K562 (cell line): ENCODE results near the gene ZNF213. TPM values are rescaled to one million over a fixed set of nuclear protein-coding genes. Genes with fewer than 3 reads are reported as not detected.

Experiments used
- ATF1 ChIP-seq, 2 experiments: fragments of 450-650 bp in 1 of 2; IDR thresholded peaks; 2 replicates each; pipeline ENCODE4 v1.6.1; 2016; ENCODE audit warnings: missing compliant biosample characterization in 1 of 2, missing genetic modification characterization in 1 of 2
- BACH1 ChIP-seq: fragments of 200-800 bp; sonication (Bioruptor generic); IDR thresholded peaks from 2 replicates; pipeline ENCODE4 v1.6.1; 2016; ENCODE audit warnings: missing genetic modification characterization, missing compliant biosample characterization
- EGR1 ChIP-seq: fragments of 450-650 bp; conservative IDR thresholded peaks from 2 replicates; pipeline ENCODE4 v1.6.1; 2017; ENCODE audit warnings: mild to moderate bottlenecking
- HCFC1 ChIP-seq: IDR thresholded peaks from 2 replicates; pipeline ENCODE4 v1.6.1; 2012; ENCODE audit warnings: low read depth, low read length, improper control_type of control experiment
- HDAC1 ChIP-seq, 2 experiments: fragments of 450-650 bp; IDR thresholded peaks; 2 replicates each; pipeline ENCODE4 v1.6.1; 2016 to 2017; ENCODE audit warnings: inconsistent platforms in 1 of 2, mild to moderate bottlenecking in 1 of 2, moderate library complexity in 1 of 2
- HINFP ChIP-seq: fragments of 450-650 bp; conservative IDR thresholded peaks from 2 replicates; pipeline ENCODE4 v1.6.1; 2016; ENCODE audit warnings: missing genetic modification characterization, low read depth, mild to moderate bottlenecking, control low read depth, missing compliant biosample characterization
- IFI16 ChIP-seq: fragments of 250-450 bp; sonication (Bioruptor Pico); IDR thresholded peaks from 2 replicates; pipeline ENCODE4 v2.1.2; 2022; ENCODE audit warnings: mild to moderate bottlenecking, inconsistent platforms
- MTA1 ChIP-seq: fragments of 450-650 bp; IDR thresholded peaks from 2 replicates; pipeline ENCODE4 v1.6.1; 2017; ENCODE audit warnings: borderline replicate concordance
- NCOR1 ChIP-seq: fragments of 450-650 bp; IDR thresholded peaks from 2 replicates; pipeline ENCODE4 v1.6.1; 2016; ENCODE audit warnings: mild to moderate bottlenecking, moderate library complexity
- SIN3A ChIP-seq, 2 experiments: fragments of 150-350 bp in 1 of 2; IDR thresholded peaks; 2 replicates each; pipeline ENCODE4 v1.6.1; 2011 to 2016; ENCODE audit warnings: borderline replicate concordance in 2 of 2, low read depth in 2 of 2, low read length in 2 of 2, mild to moderate bottlenecking in 2 of 2, moderate library complexity in 2 of 2; ENCODE audit not compliant: control insufficient read depth in 1 of 2
- SP1 ChIP-seq: sonication (generic); formaldehyde crosslinking; IDR thresholded peaks from 2 replicates; pipeline ENCODE4 v1.8.1; 2022; ENCODE audit warnings: mild to moderate bottlenecking, missing genetic modification reagents
- SP2 ChIP-seq: IDR thresholded peaks from 2 replicates; pipeline ENCODE4 v1.6.1; 2011; ENCODE audit warnings: mild to moderate bottlenecking, low read depth, low read length, moderate library complexity; ENCODE audit not compliant: poor library complexity, severe bottlenecking; ENCODE audit errors: extremely low read depth
- TEAD4 ChIP-seq, 2 experiments: sonication (generic) in 1 of 2; formaldehyde crosslinking in 1 of 2; IDR thresholded peaks; 2 replicates each; pipeline versions ENCODE4 v1.6.1 to v1.8.0; 2012 to 2022; ENCODE audit warnings: borderline replicate concordance in 1 of 2, inconsistent platforms in 1 of 2, low read length in 1 of 2, mild to moderate bottlenecking in 1 of 2, missing genetic modification reagents in 1 of 2
- ZBTB40 ChIP-seq, 2 experiments: fragments of 450-650 bp in 1 of 2; sonication (generic) in 1 of 2; formaldehyde crosslinking in 1 of 2; IDR thresholded peaks; 2 replicates each; pipeline versions ENCODE4 v1.7.1 to v1.9.0; 2016 to 2022; ENCODE audit warnings: inconsistent platforms in 1 of 2, mild to moderate bottlenecking in 1 of 2, missing genetic modification reagents in 1 of 2
- ZNF699 ChIP-seq: fragments of 250-450 bp; sonication (Bioruptor Pico); IDR thresholded peaks from 2 replicates; pipeline ENCODE4 v1.8.0; 2021; ENCODE audit warnings: mild to moderate bottlenecking, moderate library complexity; ENCODE audit not compliant: insufficient replicate concordance
- polyA plus RNA-seq, 8 experiments: library from polyadenylated mRNA; depleted of rRNA in 4 of 8; stranded (reverse) in 5 of 8; unstranded in 3 of 8; fragments of >200 nt; fragmentation: Nextera tagmentation in 2 of 8; fragmentation: Illumina TruSeq in 1 of 8; extraction: Ambion mirVana in 2 of 8; extraction: Trizol in 1 of 8; gene quantifications; 2 replicates each; pipeline versions ENCODE4 v1.2.1 to v1.2.3, GENCODE V29; 2011 to 2014; ENCODE audit warnings: inconsistent platforms in 1 of 8, missing spikeins in 1 of 8
- total RNA-seq, 7 experiments: library from RNA; depleted of rRNA in 6 of 7; stranded (reverse); fragments of >200 nt in 6 of 7; fragmentation: Illumina TruSeq in 2 of 7; extraction: Trizol in 2 of 7; gene quantifications; 2 replicates each; pipeline versions ENCODE4 v1.2.1 to v1.2.3, GENCODE V29; 2011 to 2021; ENCODE audit warnings: low replicate concordance in 1 of 7

ZNF213 gene
- total and polyA plus RNA-seq, 9 of the 15 experiments (the other 6 are each of a cell fraction or from before 2014, with no cell fraction given) = 0.49 to 10.0 (median 1.8) TPM

GRCh38 chr16:3134338-3135125 lies at the start of gene ZNF213 (continued):
- peak; percentile 94 for TF ChIP-seq MTA1
- TF ChIP-seq SP1 (CRISPR knock-in tag) = peak; percentile 31; the same call in 1 of the 2 replicates
- TF ChIP-seq IFI16 = no peak
- no peak for TF ChIP-seq NCOR1
- peak; percentile 91 for TF ChIP-seq ZBTB40 (IDR thresholded peaks at IDR 0.05)
- TF ChIP-seq ZBTB40 (CRISPR knock-in tag; IDR thresholded peaks at IDR 0.05) = no peak
- no peak for TF ChIP-seq HINFP (tag)
- peak in 1 of 2 experiments; percentile 44; a peak in 2 of 4 replicates for TF ChIP-seq HDAC1 (IDR thresholded peaks at IDR 0.05)
- TF ChIP-seq SIN3A (IDR thresholded peaks at IDR 0.05; ENCODE audit: borderline replicate concordance in 2 of 2, control insufficient read depth in 1 of 2, low read depth in 2 of 2, low read length in 2 of 2) = peak in 1 of 2 experiments; percentile 25; a peak in 1 of 4 replicates
- TF ChIP-seq SP2 = peak; percentile 61
- peak; percentile 40; the same call in 1 of the 2 replicates for TF ChIP-seq ATF1 (CRISPR knock-in tag; IDR thresholded peaks at IDR 0.05)
- TF ChIP-seq ATF1 (tag; IDR thresholded peaks at IDR 0.05) = peak; percentile 97
- TF ChIP-seq TEAD4 (IDR thresholded peaks at IDR 0.05; ENCODE audit: low read length) = peak; percentile 22
- no peak for TF ChIP-seq TEAD4 (CRISPR knock-in tag; IDR thresholded peaks at IDR 0.05; ENCODE audit: borderline replicate concordance)
- peak; percentile 34 for TF ChIP-seq ZNF699 (CRISPR knock-in tag)
- TF ChIP-seq EGR1 = peak; percentile 78
- TF ChIP-seq BACH1 (tag) = no peak
- TF ChIP-seq HCFC1 = peak; percentile 73
